Hepatocyte (in vitro differentiated cells): Measurements from ENCODE around the gene MEOX1.

Source experiments
- CTCF ChIP-seq: fragments of 200-600 bp; sonication (generic); IDR thresholded peaks from 2 replicates; pipeline ENCODE4 v1.5.1; 2016; ENCODE audit warnings: antibody characterized with exemption, mild to moderate bottlenecking; ENCODE audit not compliant: poor library complexity
- EZH2 ChIP-seq: fragments of 200-600 bp; sonication (generic); IDR thresholded peaks from 2 replicates; pipeline ENCODE4 v1.6.1; 2016; ENCODE audit warnings: antibody characterized with exemption, mild to moderate bottlenecking, borderline replicate concordance
- EZH2phosphoT487 ChIP-seq: fragments of 200-600 bp; sonication (generic); IDR thresholded peaks from one replicate; pipeline ENCODE4 v1.6.1; 2018; ENCODE audit warnings: antibody characterized with exemption, mild to moderate bottlenecking, low read depth, moderate library complexity; ENCODE audit not compliant: unreplicated experiment, severe bottlenecking

- TF ChIP-seq CTCF (no peak), EZH2 (no peak), EZH2phosphoT487 (no peak)
Observed at GRCh38 chr17:43702637-43703036, 40.9 kb upstream of the MEOX1 start.
